Keratinocyte (primary cell): Measurements from ENCODE around the gene RGS2. TPM values are rescaled to one million over a fixed set of nuclear protein-coding genes. Genes with fewer than 3 reads are reported as not detected.

Source experiments
- DNase-seq: peaks from one replicate; pipeline ENCODE4 v3.0.0-alpha.2; 2011; ENCODE audit warnings: low read depth, missing footprints, low spot score
- FAIRE-seq: peaks from 2 replicates; lab custom pipeline; 2011; peaks lifted over from hg19 to GRCh38; lab: Jason Lieb, UNC
- H2AFZ ChIP-seq: 2 replicates; pipeline ENCODE4 v1.6.0; 2012; ENCODE audit warnings: low read length, control low read depth, inconsistent platforms; ENCODE audit not compliant: control insufficient read depth
- H3K27ac ChIP-seq: 2 replicates; pipeline ENCODE4 v1.5.1; 2011; ENCODE audit warnings: low read length; ENCODE audit not compliant: control insufficient read depth, insufficient read depth
- H3K27me3 ChIP-seq: 3 replicates; pipeline ENCODE4 v1.6.0; 2011; ENCODE audit warnings: low read length; ENCODE audit not compliant: control insufficient read depth, insufficient read depth; ENCODE audit errors: extremely low read depth
- H3K36me3 ChIP-seq, 2 experiments: 2 replicates in 1 of 2; 3 replicates in 1 of 2; pipeline ENCODE4 v1.5.1; 2011; ENCODE audit warnings: low read length in 2 of 2, mild to moderate bottlenecking in 1 of 2; ENCODE audit not compliant: control insufficient read depth in 2 of 2, insufficient read depth in 2 of 2; ENCODE audit errors: extremely low read depth in 1 of 2
- H3K4me1 ChIP-seq: 3 replicates; pipeline ENCODE4 v1.5.1; 2011; ENCODE audit warnings: low read length; ENCODE audit not compliant: control insufficient read depth, insufficient read depth; ENCODE audit errors: extremely low read depth
- H3K4me2 ChIP-seq: 3 replicates; pipeline ENCODE4 v1.6.0; 2011; ENCODE audit warnings: low read depth, low read length; ENCODE audit not compliant: control insufficient read depth, insufficient read depth; ENCODE audit errors: extremely low read depth
- H3K4me3 ChIP-seq, 3 experiments: fragments of 200-600 bp in 1 of 3; sonication (generic) in 1 of 3; 2 replicates in 2 of 3; 3 replicates in 1 of 3; pipeline ENCODE4 v1.5.1; 2011 to 2016; ENCODE audit warnings: low read length in 3 of 3, mild to moderate bottlenecking in 3 of 3, control low read depth in 2 of 3, inconsistent platforms in 1 of 3, low read depth in 1 of 3, mixed read lengths in 1 of 3, mixed run types in 1 of 3, moderate library complexity in 1 of 3; ENCODE audit not compliant: control insufficient read depth in 2 of 3, insufficient read depth in 2 of 3; ENCODE audit errors: extremely low read depth in 1 of 3
- H3K79me2 ChIP-seq: 2 replicates; pipeline ENCODE4 v1.6.0; 2012; ENCODE audit warnings: low read length; ENCODE audit not compliant: control insufficient read depth, insufficient read depth
- H3K9ac ChIP-seq: 3 replicates; pipeline ENCODE4 v1.6.0; 2011; ENCODE audit warnings: low read length; ENCODE audit not compliant: control insufficient read depth, insufficient read depth; ENCODE audit errors: extremely low read depth
- H3K9me1 ChIP-seq: 3 replicates; pipeline ENCODE4 v1.6.0; 2011; ENCODE audit warnings: low read length; ENCODE audit not compliant: control insufficient read depth, insufficient read depth; ENCODE audit errors: extremely low read depth
- H3K9me3 ChIP-seq: 2 replicates; pipeline ENCODE4 v1.5.1; 2012; ENCODE audit warnings: low read depth, low read length; ENCODE audit not compliant: control insufficient read depth
- H4K20me1 ChIP-seq: 3 replicates; pipeline ENCODE4 v1.6.0; 2011; ENCODE audit warnings: low read length; ENCODE audit not compliant: control insufficient read depth, insufficient read depth; ENCODE audit errors: extremely low read depth
- CTCF ChIP-seq, 3 experiments: IDR thresholded peaks in 1 of 3; conservative IDR thresholded peaks in 1 of 3; optimal IDR thresholded peaks in 1 of 3; 2 replicates in 2 of 3; 3 replicates in 1 of 3; pipeline versions ENCODE3 to v1.5.1; 2011; ENCODE audit warnings: low read length in 3 of 3, mild to moderate bottlenecking in 3 of 3, moderate library complexity in 2 of 3, control low read depth in 1 of 3, inconsistent platforms in 1 of 3; ENCODE audit not compliant: insufficient read depth in 2 of 3; ENCODE audit errors: extremely low read depth in 1 of 3
- EZH2 ChIP-seq: IDR thresholded peaks from one replicate; pipeline ENCODE4 v1.6.1; 2012; ENCODE audit warnings: inconsistent platforms, mild to moderate bottlenecking, low read length, moderate library complexity
- dilution Hi-C: fragments of 300-500 bp; cut with MboI; formaldehyde crosslinking; loops from one replicate; pipeline ENCODE4 v1.7.0; 2020; ENCODE audit warnings: low sequenced_read_pairs; ENCODE audit not compliant: extremely low pct_ligation_motif_present
- polyA plus RNA-seq, 5 experiments: library from polyadenylated mRNA; depleted of rRNA in 3 of 5; stranded (reverse) in 3 of 5; stranded (forward) in 1 of 5; unstranded in 1 of 5; fragments of >200 nt; gene quantifications; 1 replicate in 1 of 5; 2 replicates in 3 of 5; 3 replicates in 1 of 5; pipeline versions ENCODE4 v1.2.1 to v1.2.3, GENCODE V29; 2011 to 2012; ENCODE audit warnings: missing spikeins in 2 of 5, low read depth in 1 of 5, low replicate concordance in 1 of 5

RGS2 gene
- polyA plus RNA-seq, 1 donor (not counting 4 experiments of a cell fraction or from before 2014, with no cell fraction given), result 128 TPM

- DNase-seq, result no peak
These were observed 38.1 kb downstream of the RGS2 start for GRCh38 chr1:192846950-192847349.

GRCh38 chr1:192849011-192849410 lies 40.2 kb downstream of the RGS2 start:
- dilution Hi-C loops, result no loop called here
- FAIRE-seq, result no peak
- Histone ChIP-seq H3K9me3 (no peaks in the 10 kb centered on the region), H3K27ac (no peak overlapping the region), H3K27me3 (no peaks in the 10 kb centered on the region), H4K20me1 (no peaks in the 10 kb centered on the region), H2AFZ (no peak overlapping the region), H3K9me1 (no peaks in the 10 kb centered on the region), H3K4me2 (no peak overlapping the region), H3K79me2 (no peaks in the 10 kb centered on the region), H3K4me3 (no peak overlapping the region), H3K9ac (no peak overlapping the region), H3K4me1 (peaks cover 2% of the 10 kb centered on the region), H3K36me3 (no peaks in the 10 kb centered on the region)
- TF ChIP-seq CTCF (optimal IDR thresholded peaks at IDR 0.05 in 1 of 3, IDR thresholded peaks at IDR 0.05 in 1 of 3, conservative IDR thresholded peaks at IDR 0.05 in 1 of 3; ENCODE audit: extremely low read depth in 1 of 3, insufficient read depth in 2 of 3, low read length in 3 of 3) (no peak), EZH2 (no peak)
- DNase-seq, result no peak

More at GRCh38 chr1:192846950-192847349, 38.1 kb downstream of the RGS2 start:
- Histone ChIP-seq H3K9ac (no peak overlapping the region), H2AFZ (no peak overlapping the region), H3K79me2 (no peaks in the 10 kb centered on the region), H3K4me2 (no peak overlapping the region), H3K36me3 (no peaks in the 10 kb centered on the region), H3K9me1 (no peaks in the 10 kb centered on the region), H3K27me3 (no peaks in the 10 kb centered on the region), H3K4me3 (no peak overlapping the region), H3K4me1 (peaks cover 3% of the 10 kb centered on the region), H3K9me3 (no peaks in the 10 kb centered on the region), H4K20me1 (no peaks in the 10 kb centered on the region), H3K27ac (no peak overlapping the region)
- dilution Hi-C loops, result no loop called here
- FAIRE-seq, result no peak
- TF ChIP-seq CTCF (optimal IDR thresholded peaks at IDR 0.05 in 1 of 3, IDR thresholded peaks at IDR 0.05 in 1 of 3, conservative IDR thresholded peaks at IDR 0.05 in 1 of 3; ENCODE audit: extremely low read depth in 1 of 3, insufficient read depth in 2 of 3, low read length in 3 of 3) (no peak), EZH2 (no peak)
